Mesodermal cell (in vitro differentiated cells): ENCODE data around the gene LCE6A. TPM values are rescaled to one million over a fixed set of nuclear protein-coding genes. Genes with fewer than 3 reads are reported as not detected.

Source experiments
- H3K27ac ChIP-seq: 2 replicates; pipeline ENCODE4 v1.7.0; 2013; ENCODE audit warnings: mild to moderate bottlenecking, low read depth, low read length, moderate library complexity; ENCODE audit not compliant: severe bottlenecking
- H3K36me3 ChIP-seq: 2 replicates; pipeline ENCODE4 v1.7.1; 2013; ENCODE audit warnings: mild to moderate bottlenecking, low read length, moderate library complexity; ENCODE audit not compliant: control insufficient read depth, insufficient read depth
- H3K4me1 ChIP-seq: one replicate; pipeline ENCODE4 v1.7.1; 2013; ENCODE audit warnings: mild to moderate bottlenecking, low read length; ENCODE audit not compliant: insufficient read depth, control insufficient read depth, poor library complexity, severe bottlenecking
- H3K4me3 ChIP-seq: 2 replicates; pipeline ENCODE4 v1.7.0; 2013; ENCODE audit warnings: low read length, control low read depth, mild to moderate bottlenecking; ENCODE audit not compliant: insufficient read depth, poor library complexity, severe bottlenecking; ENCODE audit errors: extremely low read depth
- H3K9me3 ChIP-seq: 2 replicates; pipeline ENCODE4 v1.7.1; 2013; ENCODE audit warnings: mild to moderate bottlenecking, low read length, moderate library complexity; ENCODE audit not compliant: control insufficient read depth
- WGBS, 2 experiments: methylation state at CpG; one replicate each; pipeline ENCODE4 v1.1.5; 2013; ENCODE audit warnings: missing lambda C conversion rate in 2 of 2; ENCODE audit not compliant: insufficient coverage in 2 of 2; 5-methylcytosine and 5-hydroxymethylcytosine counted together
- polyA plus RNA-seq, 2 experiments: library from polyadenylated mRNA; stranded (reverse); fragments of 50-300 nt; gene quantifications; one replicate each; pipeline ENCODE4 v1.2.3, GENCODE V29; 2013

Gene LCE6A
- polyA plus RNA-seq (2013, experiment 1 of 2), result not detected
- polyA plus RNA-seq (2013, experiment 2 of 2), result not detected

- H3K36me3 ChIP-seq, result no peaks in the 10 kb centered on the region
- H3K9me3 ChIP-seq, result peaks cover 34% of the 10 kb centered on the region
- no peaks in the 10 kb centered on the region for H3K4me1 ChIP-seq
- no peak within 1 kb of the TSS for H3K27ac ChIP-seq
- H3K4me3 ChIP-seq, result no peak within 1 kb of the TSS
- WGBS, 2 experiments, result 71% methylated on average over 3 of the region's 3 CpGs; no CpG with 5 or more reads in 1 of the 2 experiments
Measured at GRCh38 chr1:152842556-152842955, at the start of gene LCE6A. LCE6A (plus strand) TSS chr1:152842856; CDS start chr1:152843521, 665 bp downstream.

DNA sequence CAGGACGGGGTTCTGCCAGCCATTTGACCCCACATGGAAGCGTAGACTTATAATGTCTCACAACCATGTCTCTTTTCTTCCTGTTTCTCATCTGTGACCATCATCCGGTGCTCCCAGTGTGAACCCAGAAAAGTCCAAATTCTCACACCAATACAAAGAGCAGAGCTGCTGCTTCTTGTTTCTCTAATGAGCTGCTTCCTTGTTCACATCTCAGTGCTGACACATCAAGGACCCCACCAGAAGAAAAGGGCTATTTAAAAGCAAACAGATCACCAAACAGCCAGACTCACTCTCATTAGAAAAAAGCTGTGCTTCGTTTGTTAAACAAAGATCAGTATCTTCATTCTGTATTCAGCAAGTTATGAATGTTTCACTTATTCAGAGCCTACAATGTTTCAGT lies 47.0 kb upstream of the LCE6A start:
- H3K9me3 ChIP-seq, result peaks cover 23% of the 10 kb centered on the region
- whole genome bisulfite sequencing, 2 experiments, result 54 to 80% methylated on average over 1 to 3 of the region's 4 CpGs
- no peaks in the 10 kb centered on the region for H3K36me3 ChIP-seq
- H3K27ac ChIP-seq, result no peak overlapping the region
- no peak overlapping the region for H3K4me3 ChIP-seq
- no peaks in the 10 kb centered on the region for H3K4me1 ChIP-seq

DNA sequence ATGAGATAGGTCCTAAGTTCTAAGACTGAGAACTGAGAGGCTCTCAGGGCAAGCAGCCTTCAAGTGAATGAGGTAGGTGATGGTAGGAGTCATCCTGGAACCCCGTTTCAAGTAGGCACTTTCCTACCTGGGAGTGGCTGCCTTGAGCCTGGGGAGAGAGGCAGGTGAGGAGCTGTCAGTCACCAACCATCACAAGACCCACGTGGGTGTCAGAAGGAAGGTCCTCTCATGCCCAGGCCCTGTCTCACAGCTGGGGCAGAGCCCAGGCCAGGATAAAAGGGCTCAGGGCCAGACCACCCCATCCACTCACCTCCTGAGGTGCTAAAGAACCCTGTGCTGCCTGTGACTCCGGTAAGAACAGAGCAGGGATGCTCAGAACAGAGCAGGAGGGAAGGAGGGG lies 46.2 kb upstream of the LCE6A start, which contains the start of gene LCE1D:
Gene LCE1D (plus strand): TSS at position 301 of the 400 bp plus-strand sequence. CDS start 1,074 bp downstream, outside the sequence.
- no peak within 1 kb of the TSS for H3K27ac ChIP-seq
- 0% methylated on average over 1 of the region's 3 CpGs; no CpG with 5 or more reads in 1 of the 2 experiments for WGBS, 2 experiments
- H3K9me3 ChIP-seq, result peaks cover 30% of the 10 kb centered on the region
- H3K4me1 ChIP-seq, result no peaks in the 10 kb centered on the region
- H3K36me3 ChIP-seq, result no peaks in the 10 kb centered on the region
- no peak within 1 kb of the TSS for H3K4me3 ChIP-seq

DNA sequence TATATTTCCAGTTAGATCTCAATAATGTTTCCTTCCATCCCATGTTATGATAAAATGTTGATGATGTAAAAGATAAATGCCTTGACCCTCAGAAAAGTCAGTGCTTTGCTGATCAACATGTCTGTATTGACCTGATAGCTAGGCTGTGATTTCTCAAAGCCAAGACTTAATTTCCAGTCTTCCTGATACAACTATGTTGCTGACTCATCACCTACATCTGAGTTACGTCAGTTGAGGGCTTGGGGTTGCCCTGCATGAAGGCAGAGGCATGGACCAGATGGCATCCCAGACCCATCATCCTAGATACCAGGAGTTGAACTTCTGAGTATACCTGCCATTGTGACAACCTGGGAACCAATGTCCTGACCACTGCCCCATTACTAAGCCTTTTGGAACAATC lies 41.3 kb upstream of the LCE6A start:
- Histone ChIP-seq H3K27ac (no peak overlapping the region), H3K4me1 (no peaks in the 10 kb centered on the region), H3K9me3 (peaks cover 62% of the 10 kb centered on the region), H3K4me3 (no peak overlapping the region), H3K36me3 (no peaks in the 10 kb centered on the region)
- WGBS, 2 experiments, result 40 to 60% methylated on average over 1 of the region's 1 CpG

- no peak within 1 kb of the TSS for H3K4me3 ChIP-seq
- no peaks in the 10 kb centered on the region for H3K36me3 ChIP-seq
- WGBS, 2 experiments, result 33% methylated on average over 2 of the region's 3 CpGs; no CpG with 5 or more reads in 1 of the 2 experiments
- no peaks in the 10 kb centered on the region for H3K4me1 ChIP-seq
- peaks cover 37% of the 10 kb centered on the region for H3K9me3 ChIP-seq
- H3K27ac ChIP-seq, result no peak within 1 kb of the TSS
Measured at GRCh38 chr1:152806576-152806975, 36.1 kb upstream of the LCE6A start, which contains the start of gene LCE1C. LCE1C (minus strand) TSS chr1:152806651; CDS start chr1:152805478, 1,173 bp downstream.

GRCh38 chr1:152811050-152811449 lies 31.6 kb upstream of the LCE6A start:
- WGBS, 2 experiments, result 29 to 45% methylated on average over 1 to 2 of the region's 2 CpGs
- no peak overlapping the region for H3K4me3 ChIP-seq
- no peaks in the 10 kb centered on the region for H3K4me1 ChIP-seq
- H3K9me3 ChIP-seq, result peaks cover 18% of the 10 kb centered on the region
- H3K27ac ChIP-seq, result no peak overlapping the region
- H3K36me3 ChIP-seq, result no peaks in the 10 kb centered on the region

GRCh38 chr1:152811671-152812070 lies 31.0 kb upstream of the LCE6A start, which contains the start of gene LCE1B:
LCE1B (plus strand) TSS chr1:152811971; CDS start chr1:152812447, 476 bp downstream.
- Histone ChIP-seq H3K4me1 (no peaks in the 10 kb centered on the region), H3K27ac (no peak within 1 kb of the TSS)
- WGBS, 2 experiments, result no CpG with 5 or more reads among the region's 2 CpGs

GRCh38 chr1:152817309-152817708 lies 25.3 kb upstream of the LCE6A start:
- Histone ChIP-seq H3K9me3 (peaks cover 40% of the 10 kb centered on the region), H3K36me3 (no peaks in the 10 kb centered on the region), H3K4me3 (no peak overlapping the region), H3K4me1 (no peaks in the 10 kb centered on the region), H3K27ac (no peak overlapping the region)
- WGBS, 2 experiments, result 74% methylated on average over 4 to 6 of the region's 6 CpGs

More at GRCh38 chr1:152811671-152812070, 31.0 kb upstream of the LCE6A start, which contains the start of gene LCE1B:
- Histone ChIP-seq H3K36me3 (no peaks in the 10 kb centered on the region), H3K9me3 (peaks cover 13% of the 10 kb centered on the region), H3K4me3 (no peak within 1 kb of the TSS)

DNA sequence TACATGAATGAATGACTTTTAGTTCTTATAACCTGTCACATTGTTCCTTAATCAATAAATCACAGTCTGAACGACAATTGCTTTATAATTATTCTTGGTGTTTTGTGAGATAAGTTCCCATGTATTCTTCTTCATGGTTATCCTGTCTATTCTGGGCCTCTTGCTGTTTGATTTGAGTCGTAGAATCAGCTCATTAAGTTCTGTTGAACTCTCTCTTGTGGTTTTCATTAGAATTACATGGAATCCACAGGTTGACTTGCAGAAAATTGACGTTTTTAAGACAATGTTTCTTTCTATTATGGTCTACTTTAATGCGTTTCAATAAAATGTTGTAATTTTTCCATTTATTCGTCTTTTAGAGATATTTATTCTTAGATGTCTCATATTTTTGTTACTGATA lies 19.4 kb upstream of the LCE6A start:
- no peaks in the 10 kb centered on the region for H3K36me3 ChIP-seq
- H3K27ac ChIP-seq, result no peak overlapping the region
- no peak overlapping the region for H3K4me3 ChIP-seq
- no CpG with 5 or more reads among the region's 5 CpGs for WGBS, 2 experiments
- peaks cover 41% of the 10 kb centered on the region for H3K9me3 ChIP-seq
- no peaks in the 10 kb centered on the region for H3K4me1 ChIP-seq

DNA sequence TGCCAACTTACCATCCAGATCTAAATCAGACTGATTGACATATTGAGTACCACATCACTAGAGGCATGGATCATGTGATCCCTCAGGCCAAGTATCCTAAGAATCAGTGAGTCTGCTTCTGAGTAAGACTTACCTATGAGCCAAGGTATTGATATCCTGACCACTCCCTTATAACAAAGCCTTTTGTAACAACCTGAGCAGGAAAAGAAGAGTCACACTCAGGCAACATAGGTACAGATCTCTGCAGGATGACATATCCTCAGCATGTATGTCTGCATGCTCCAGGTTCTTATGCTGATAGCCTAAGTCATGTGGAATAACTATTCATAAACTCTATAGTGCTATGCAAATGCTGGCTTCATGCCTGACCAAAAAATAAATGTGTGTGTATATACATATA lies 17.7 kb upstream of the LCE6A start:
- H3K4me3 ChIP-seq, result no peak overlapping the region
- H3K36me3 ChIP-seq, result no peaks in the 10 kb centered on the region
- no peaks in the 10 kb centered on the region for H3K4me1 ChIP-seq
- H3K9me3 ChIP-seq, result peaks cover 38% of the 10 kb centered on the region
- no peak overlapping the region for H3K27ac ChIP-seq

GRCh38 chr1:152827173-152827572 lies 15.5 kb upstream of the LCE6A start, which contains the start of gene LCE1A:
LCE1A (plus strand) TSS chr1:152827473; CDS start chr1:152827473, 0 bp downstream.
- 82% methylated on average over 2 of the region's 2 CpGs; no CpG with 5 or more reads in 1 of the 2 experiments for WGBS, 2 experiments
- Histone ChIP-seq H3K36me3 (no peaks in the 10 kb centered on the region), H3K4me3 (no peak within 1 kb of the TSS), H3K27ac (no peak within 1 kb of the TSS), H3K9me3 (peaks cover 32% of the 10 kb centered on the region), H3K4me1 (no peaks in the 10 kb centered on the region)
